HCT116 (cell line): ENCODE measurements around the gene KANSL1.

Experiments used
- CEBPB ChIP-seq: IDR thresholded peaks from 2 replicates; pipeline ENCODE4 v1.6.1; 2012; ENCODE audit warnings: low read depth
- EZH2 ChIP-seq: fragments of 200-600 bp; sonication (generic); IDR thresholded peaks from 2 replicates; pipeline ENCODE4 v1.6.1; 2017; ENCODE audit warnings: antibody characterized with exemption, mixed run types
- POLR2A ChIP-seq: IDR thresholded peaks from 2 replicates; pipeline ENCODE4 v1.7.0; 2011; ENCODE audit warnings: borderline replicate concordance; ENCODE audit not compliant: insufficient read depth, insufficient read length; ENCODE audit errors: extremely low read depth
- POLR2AphosphoS5 ChIP-seq: IDR thresholded peaks from 2 replicates; pipeline ENCODE4 v1.6.1; 2011; ENCODE audit warnings: mild to moderate bottlenecking, low read depth, low read length, moderate library complexity
- RAD21 ChIP-seq: IDR thresholded peaks from 2 replicates; pipeline ENCODE4 v1.6.1; 2012; ENCODE audit warnings: low read depth, mild to moderate bottlenecking
- TCF7L2 ChIP-seq: IDR thresholded peaks from 2 replicates; pipeline ENCODE4 v1.7.0; 2011; ENCODE audit warnings: borderline replicate concordance, inconsistent platforms; ENCODE audit not compliant: insufficient read depth, insufficient read length; ENCODE audit errors: extremely low read depth
- TF ChIP-seq, protein P1 (sequence below), 3 experiments: fragments of 200-600 bp in 1 of 3; sonication (generic) in 1 of 3; IDR thresholded peaks in 2 of 3; conservative IDR thresholded peaks in 1 of 3; 2 replicates each; pipeline ENCODE4 v1.5.1; 2012 to 2017; ENCODE audit warnings: low read depth in 2 of 3, low read length in 2 of 3, antibody characterized with exemption in 1 of 3, borderline replicate concordance in 1 of 3, control low read depth in 1 of 3, mild to moderate bottlenecking in 1 of 3, mixed read lengths in 1 of 3, mixed run types in 1 of 3, moderate library complexity in 1 of 3; ENCODE audit not compliant: insufficient read depth in 1 of 3
- TF ChIP-seq, protein P2 (sequence below): IDR thresholded peaks from 2 replicates; pipeline ENCODE4 v1.6.1; 2012; ENCODE audit warnings: low read depth

DNA sequence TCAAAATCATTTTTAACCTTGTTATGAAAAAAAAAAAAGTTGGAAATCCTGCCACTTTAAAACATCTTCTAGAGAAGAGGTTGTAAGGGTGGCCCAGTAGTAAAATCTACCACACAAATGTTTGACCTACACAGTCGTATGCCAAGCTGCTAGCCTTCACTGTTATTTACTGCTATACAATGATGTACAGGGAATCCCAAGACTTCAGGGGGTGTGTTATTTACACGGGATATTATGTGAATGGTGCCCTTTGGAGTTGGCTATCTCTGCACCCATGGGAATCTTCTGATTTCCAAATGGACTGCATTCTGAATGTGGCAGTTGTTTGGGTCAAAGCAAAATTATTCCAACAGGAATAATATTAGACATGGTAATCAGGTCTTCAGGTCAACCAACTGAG is 148.2 kb downstream of the KANSL1 start:
- TF ChIP-seq POLR2A, result no peak
- TF ChIP-seq, protein P1, sequence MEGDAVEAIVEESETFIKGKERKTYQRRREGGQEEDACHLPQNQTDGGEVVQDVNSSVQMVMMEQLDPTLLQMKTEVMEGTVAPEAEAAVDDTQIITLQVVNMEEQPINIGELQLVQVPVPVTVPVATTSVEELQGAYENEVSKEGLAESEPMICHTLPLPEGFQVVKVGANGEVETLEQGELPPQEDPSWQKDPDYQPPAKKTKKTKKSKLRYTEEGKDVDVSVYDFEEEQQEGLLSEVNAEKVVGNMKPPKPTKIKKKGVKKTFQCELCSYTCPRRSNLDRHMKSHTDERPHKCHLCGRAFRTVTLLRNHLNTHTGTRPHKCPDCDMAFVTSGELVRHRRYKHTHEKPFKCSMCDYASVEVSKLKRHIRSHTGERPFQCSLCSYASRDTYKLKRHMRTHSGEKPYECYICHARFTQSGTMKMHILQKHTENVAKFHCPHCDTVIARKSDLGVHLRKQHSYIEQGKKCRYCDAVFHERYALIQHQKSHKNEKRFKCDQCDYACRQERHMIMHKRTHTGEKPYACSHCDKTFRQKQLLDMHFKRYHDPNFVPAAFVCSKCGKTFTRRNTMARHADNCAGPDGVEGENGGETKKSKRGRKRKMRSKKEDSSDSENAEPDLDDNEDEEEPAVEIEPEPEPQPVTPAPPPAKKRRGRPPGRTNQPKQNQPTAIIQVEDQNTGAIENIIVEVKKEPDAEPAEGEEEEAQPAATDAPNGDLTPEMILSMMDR (IDR thresholded peaks at IDR 0.05 in 2 of 3, conservative IDR thresholded peaks at IDR 0.05 in 1 of 3; ENCODE audit: borderline replicate concordance in 1 of 3, insufficient read depth in 1 of 3, low read depth in 2 of 3, low read length in 2 of 3), result no peak
- TF ChIP-seq, protein P2, sequence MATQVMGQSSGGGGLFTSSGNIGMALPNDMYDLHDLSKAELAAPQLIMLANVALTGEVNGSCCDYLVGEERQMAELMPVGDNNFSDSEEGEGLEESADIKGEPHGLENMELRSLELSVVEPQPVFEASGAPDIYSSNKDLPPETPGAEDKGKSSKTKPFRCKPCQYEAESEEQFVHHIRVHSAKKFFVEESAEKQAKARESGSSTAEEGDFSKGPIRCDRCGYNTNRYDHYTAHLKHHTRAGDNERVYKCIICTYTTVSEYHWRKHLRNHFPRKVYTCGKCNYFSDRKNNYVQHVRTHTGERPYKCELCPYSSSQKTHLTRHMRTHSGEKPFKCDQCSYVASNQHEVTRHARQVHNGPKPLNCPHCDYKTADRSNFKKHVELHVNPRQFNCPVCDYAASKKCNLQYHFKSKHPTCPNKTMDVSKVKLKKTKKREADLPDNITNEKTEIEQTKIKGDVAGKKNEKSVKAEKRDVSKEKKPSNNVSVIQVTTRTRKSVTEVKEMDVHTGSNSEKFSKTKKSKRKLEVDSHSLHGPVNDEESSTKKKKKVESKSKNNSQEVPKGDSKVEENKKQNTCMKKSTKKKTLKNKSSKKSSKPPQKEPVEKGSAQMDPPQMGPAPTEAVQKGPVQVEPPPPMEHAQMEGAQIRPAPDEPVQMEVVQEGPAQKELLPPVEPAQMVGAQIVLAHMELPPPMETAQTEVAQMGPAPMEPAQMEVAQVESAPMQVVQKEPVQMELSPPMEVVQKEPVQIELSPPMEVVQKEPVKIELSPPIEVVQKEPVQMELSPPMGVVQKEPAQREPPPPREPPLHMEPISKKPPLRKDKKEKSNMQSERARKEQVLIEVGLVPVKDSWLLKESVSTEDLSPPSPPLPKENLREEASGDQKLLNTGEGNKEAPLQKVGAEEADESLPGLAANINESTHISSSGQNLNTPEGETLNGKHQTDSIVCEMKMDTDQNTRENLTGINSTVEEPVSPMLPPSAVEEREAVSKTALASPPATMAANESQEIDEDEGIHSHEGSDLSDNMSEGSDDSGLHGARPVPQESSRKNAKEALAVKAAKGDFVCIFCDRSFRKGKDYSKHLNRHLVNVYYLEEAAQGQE, result no peak
- no peak for TF ChIP-seq TCF7L2
- TF ChIP-seq EZH2, result no peak
- no peak for TF ChIP-seq RAD21
- no peak for TF ChIP-seq POLR2AphosphoS5
- TF ChIP-seq CEBPB, result no peak
